A673 (cell line): ENCODE measurements around the gene NR2F1-AS1.

ENCODE experiments used
- EZH2 ChIP-seq: fragments of 200-600 bp; sonication (generic); IDR thresholded peaks from 2 replicates; pipeline ENCODE4 v1.6.1; 2017; ENCODE audit warnings: borderline replicate concordance, low read depth, mild to moderate bottlenecking, mixed read lengths, antibody characterized with exemption, low read length; ENCODE audit not compliant: poor library complexity, severe bottlenecking
- TF ChIP-seq, protein P1 (sequence below): fragments of 300-800, 200-600 bp; sonication (generic); conservative IDR thresholded peaks from 2 replicates; pipeline ENCODE4 v1.5.1; 2017; ENCODE audit warnings: low read depth, mild to moderate bottlenecking, antibody characterized with exemption, low read length, moderate library complexity, mixed read lengths

DNA sequence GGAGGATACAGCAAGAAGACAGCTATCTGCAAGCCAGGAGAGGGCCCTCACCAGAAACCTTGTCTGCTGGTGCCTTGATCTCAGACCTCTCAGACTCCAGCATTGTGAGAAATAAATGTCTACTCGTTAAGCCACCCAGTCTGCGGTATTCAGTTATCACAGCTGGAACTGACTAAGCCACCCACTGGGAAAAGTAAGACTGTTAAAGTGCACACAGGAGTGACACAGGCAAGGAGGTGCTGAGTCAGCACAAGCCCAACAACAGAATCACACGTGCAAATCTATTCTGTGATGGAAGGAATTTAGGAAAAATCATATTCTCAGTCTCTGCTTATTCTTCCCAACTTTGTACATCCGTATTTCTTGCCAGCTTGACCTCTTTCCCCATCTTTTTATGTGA lies 200.0 kb downstream of the NR2F1-AS1 start:
- TF ChIP-seq, protein P1, sequence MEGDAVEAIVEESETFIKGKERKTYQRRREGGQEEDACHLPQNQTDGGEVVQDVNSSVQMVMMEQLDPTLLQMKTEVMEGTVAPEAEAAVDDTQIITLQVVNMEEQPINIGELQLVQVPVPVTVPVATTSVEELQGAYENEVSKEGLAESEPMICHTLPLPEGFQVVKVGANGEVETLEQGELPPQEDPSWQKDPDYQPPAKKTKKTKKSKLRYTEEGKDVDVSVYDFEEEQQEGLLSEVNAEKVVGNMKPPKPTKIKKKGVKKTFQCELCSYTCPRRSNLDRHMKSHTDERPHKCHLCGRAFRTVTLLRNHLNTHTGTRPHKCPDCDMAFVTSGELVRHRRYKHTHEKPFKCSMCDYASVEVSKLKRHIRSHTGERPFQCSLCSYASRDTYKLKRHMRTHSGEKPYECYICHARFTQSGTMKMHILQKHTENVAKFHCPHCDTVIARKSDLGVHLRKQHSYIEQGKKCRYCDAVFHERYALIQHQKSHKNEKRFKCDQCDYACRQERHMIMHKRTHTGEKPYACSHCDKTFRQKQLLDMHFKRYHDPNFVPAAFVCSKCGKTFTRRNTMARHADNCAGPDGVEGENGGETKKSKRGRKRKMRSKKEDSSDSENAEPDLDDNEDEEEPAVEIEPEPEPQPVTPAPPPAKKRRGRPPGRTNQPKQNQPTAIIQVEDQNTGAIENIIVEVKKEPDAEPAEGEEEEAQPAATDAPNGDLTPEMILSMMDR, result no peak
- TF ChIP-seq EZH2, result no peak
